ENCODE results near the gene LAMA2.

The LAMA2 gene

GRCh38 chr6:129444683-129445082 is 561.7 kb downstream of the LAMA2 start:
- no peak for TF ChIP-seq GATA1 (IDR thresholded peaks at IDR 0.05; ENCODE audit: low read depth, low read length)
- no peak for TF ChIP-seq POLR2A (IDR thresholded peaks at IDR 0.05; ENCODE audit: low read length)
- no peak for DNase-seq

GRCh38 chr6:129446272-129447197 is 563.6 kb downstream of the LAMA2 start:
- DNase-seq = no peak
- no peak for TF ChIP-seq GATA1 (IDR thresholded peaks at IDR 0.05; ENCODE audit: low read depth, low read length)
- no peak for TF ChIP-seq POLR2A (IDR thresholded peaks at IDR 0.05; ENCODE audit: low read length)

- no peak for DNase-seq
- no peak for TF ChIP-seq POLR2A (IDR thresholded peaks at IDR 0.05; ENCODE audit: low read length)
- no peak for TF ChIP-seq GATA1 (IDR thresholded peaks at IDR 0.05; ENCODE audit: low read depth, low read length)
Measured at GRCh38 chr6:129447198-129447565, 564.2 kb downstream of the LAMA2 start.

- TF ChIP-seq GATA1 (IDR thresholded peaks at IDR 0.05; ENCODE audit: low read depth, low read length) (no peak), POLR2A (IDR thresholded peaks at IDR 0.05; ENCODE audit: low read length) (no peak)
- DNase-seq = no peak
Measured at GRCh38 chr6:129448965-129449364, 566.0 kb downstream of the LAMA2 start.

- TF ChIP-seq POLR2A (IDR thresholded peaks at IDR 0.05; ENCODE audit: low read length) (no peak), GATA1 (IDR thresholded peaks at IDR 0.05; ENCODE audit: low read depth, low read length) (no peak)
Measured at GRCh38 chr6:129451187-129451586, 568.2 kb downstream of the LAMA2 start.

GRCh38 chr6:129453073-129453472 is 570.1 kb downstream of the LAMA2 start:
- TF ChIP-seq POLR2A (IDR thresholded peaks at IDR 0.05; ENCODE audit: low read length) (no peak), GATA1 (IDR thresholded peaks at IDR 0.05; ENCODE audit: low read depth, low read length) (no peak)
- no peak for DNase-seq

More at GRCh38 chr6:129451187-129451586, 568.2 kb downstream of the LAMA2 start:
- DNase-seq = no peak

- DNase-seq = no peak
Measured at GRCh38 chr6:129454488-129454887, 571.5 kb downstream of the LAMA2 start.

GRCh38 chr6:129455126-129455769 is 572.3 kb downstream of the LAMA2 start:
- no peak for TF ChIP-seq GATA1 (IDR thresholded peaks at IDR 0.05; ENCODE audit: low read depth, low read length)
- TF ChIP-seq POLR2A (IDR thresholded peaks at IDR 0.05; ENCODE audit: low read length) = no peak
- DNase-seq = no peak

More at GRCh38 chr6:129454488-129454887, 571.5 kb downstream of the LAMA2 start:
- TF ChIP-seq GATA1 (IDR thresholded peaks at IDR 0.05; ENCODE audit: low read depth, low read length) = no peak
- no peak for TF ChIP-seq POLR2A (IDR thresholded peaks at IDR 0.05; ENCODE audit: low read length)

GRCh38 chr6:129460221-129460620 is 577.3 kb downstream of the LAMA2 start:
- TF ChIP-seq POLR2A (IDR thresholded peaks at IDR 0.05; ENCODE audit: low read length) = no peak
- TF ChIP-seq GATA1 (IDR thresholded peaks at IDR 0.05; ENCODE audit: low read depth, low read length) = no peak
- no peak for DNase-seq

- DNase-seq = no peak
- TF ChIP-seq GATA1 (IDR thresholded peaks at IDR 0.05; ENCODE audit: low read depth, low read length) (no peak), POLR2A (IDR thresholded peaks at IDR 0.05; ENCODE audit: low read length) (no peak)
Measured at GRCh38 chr6:129469070-129469662, 586.2 kb downstream of the LAMA2 start.

GRCh38 chr6:129472239-129472638 is 589.3 kb downstream of the LAMA2 start:
- DNase-seq = no peak
- no peak for TF ChIP-seq GATA1 (IDR thresholded peaks at IDR 0.05; ENCODE audit: low read depth, low read length)
- no peak for TF ChIP-seq POLR2A (IDR thresholded peaks at IDR 0.05; ENCODE audit: low read length)

- no peak for DNase-seq
- TF ChIP-seq POLR2A (IDR thresholded peaks at IDR 0.05; ENCODE audit: low read length) (no peak), GATA1 (IDR thresholded peaks at IDR 0.05; ENCODE audit: low read depth, low read length) (no peak)
Measured at GRCh38 chr6:129473546-129473945, 590.6 kb downstream of the LAMA2 start.

GRCh38 chr6:129475477-129476247 is 592.7 kb downstream of the LAMA2 start:
- TF ChIP-seq GATA1 (IDR thresholded peaks at IDR 0.05; ENCODE audit: low read depth, low read length) (no peak), POLR2A (IDR thresholded peaks at IDR 0.05; ENCODE audit: low read length) (no peak)
- DNase-seq = no peak

GRCh38 chr6:129476248-129476564 is 593.3 kb downstream of the LAMA2 start:
- TF ChIP-seq GATA1 (IDR thresholded peaks at IDR 0.05; ENCODE audit: low read depth, low read length) = no peak
- no peak for TF ChIP-seq POLR2A (IDR thresholded peaks at IDR 0.05; ENCODE audit: low read length)
- DNase-seq = no peak

Data from erythroblast (primary cell).